GM19438 (cell line): Measurements from ENCODE around the gene XRCC5.

Experiments used
- ATAC-seq: cut with Tn5 transposase; IDR thresholded peaks from one replicate; pipeline ENCODE4 v1.9.1; 2021; ENCODE audit warnings: low read depth; ENCODE audit not compliant: unreplicated experiment

The XRCC5 gene

GRCh38 chr2:216083464-216084281 lies 25.5 kb upstream of the XRCC5 start:
- ATAC-seq = no peak

- ATAC-seq = no peak
Measured at GRCh38 chr2:216084547-216084946, 24.6 kb upstream of the XRCC5 start.

GRCh38 chr2:216086207-216086893 lies 22.8 kb upstream of the XRCC5 start:
- no peak for ATAC-seq

GRCh38 chr2:216090369-216090786 lies 18.8 kb upstream of the XRCC5 start:
- no peak for ATAC-seq

- ATAC-seq = no peak
Measured at GRCh38 chr2:216092646-216093045, 16.5 kb upstream of the XRCC5 start.

- ATAC-seq = no peak
Measured at GRCh38 chr2:216094701-216095100, 14.4 kb upstream of the XRCC5 start.

GRCh38 chr2:216098421-216099334 lies 10.5 kb upstream of the XRCC5 start:
- no peak for ATAC-seq

- no peak for ATAC-seq
Measured at GRCh38 chr2:216101109-216101508, 8.0 kb upstream of the XRCC5 start.

GRCh38 chr2:216103213-216103612 lies 5.9 kb upstream of the XRCC5 start:
- ATAC-seq = no peak

- no peak for ATAC-seq
Measured at GRCh38 chr2:216104691-216105090, 4.5 kb upstream of the XRCC5 start.

- no peak for ATAC-seq
Measured at GRCh38 chr2:216107320-216107719, 1.8 kb upstream of the XRCC5 start.

- no peak for ATAC-seq
Measured at GRCh38 chr2:216107760-216108159, 1.4 kb upstream of the XRCC5 start.

GRCh38 chr2:216108310-216108966 lies 710 bp upstream of the XRCC5 start:
- no peak for ATAC-seq

- ATAC-seq = no peak
Measured at GRCh38 chr2:216109962-216110614, 940 bp downstream of the XRCC5 start.

- ATAC-seq = no peak
Measured at GRCh38 chr2:216110620-216111019, 1.5 kb downstream of the XRCC5 start.

- no peak for ATAC-seq
Measured at GRCh38 chr2:216111122-216111521, 2.0 kb downstream of the XRCC5 start.

- no peak for ATAC-seq
Measured at GRCh38 chr2:216112926-216113325, 3.8 kb downstream of the XRCC5 start.

GRCh38 chr2:216113572-216113971 lies 4.4 kb downstream of the XRCC5 start:
- peak; percentile 77 for ATAC-seq

- peak; percentile 6 for ATAC-seq
Measured at GRCh38 chr2:216114382-216114713, 5.2 kb downstream of the XRCC5 start.
